ENCODE data around the gene PLXDC2. TPM values are rescaled to one million over a fixed set of nuclear protein-coding genes. Genes with fewer than 3 reads are reported as not detected.

The PLXDC2 gene
- total RNA-seq, 1 experiment from 2014 or later, result 0.21 TPM

- ChIA-PET POLR2A (no interaction called here), CTCF (no interaction called here)
- Histone ChIP-seq H3K4me3 (ENCODE audit: low read depth in 2 of 2, low read length in 2 of 2) (no peak overlapping the region), H3K36me3 (ENCODE audit: control insufficient read depth, insufficient read depth, low read length) (no peaks in the 10 kb centered on the region), H3K9me3 (ENCODE audit: control insufficient read depth, insufficient read depth, low read depth, low read length) (no peaks in the 10 kb centered on the region), H3K4me1 (ENCODE audit: control insufficient read depth, insufficient read depth, low read length) (no peaks in the 10 kb centered on the region), H3K27ac (ENCODE audit: low read length) (no peak overlapping the region), H3K27me3 (ENCODE audit: control insufficient read depth, insufficient read depth, low read length) (no peaks in the 10 kb centered on the region)
- intact Hi-C loops (cut with micrococcal nuclease; ENCODE audit: unreplicated experiment), result no loop called here
- ATAC-seq (no peak), DNase-seq (ENCODE audit: low read depth, low spot score) (no peak)
- in situ Hi-C loops (cut with HindIII; ENCODE audit: low pct_unique_long_range_greater_than_20kb, low sequenced_read_pairs), result no loop called here
- TF ChIP-seq REST (IDR thresholded peaks at IDR 0.05; ENCODE audit: insufficient read depth in 1 of 2, low read depth in 2 of 2, low read length in 1 of 2) (no peak), POLR2AphosphoS5 (IDR thresholded peaks at IDR 0.05; ENCODE audit: low read depth, low read length) (no peak), TCF7L2 (IDR thresholded peaks at IDR 0.05; ENCODE audit: low read depth, low read length) (no peak), CTCF (IDR thresholded peaks at IDR 0.05) (no peak), SIN3A (IDR thresholded peaks at IDR 0.05; ENCODE audit: borderline replicate concordance, insufficient read depth, low read depth, low read length) (no peak)
- BruUV-seq (replicated peaks), result no TSS peak
These were observed 43.3 kb upstream of the PLXDC2 start for GRCh38 chr10:19772972-19773371.

GRCh38 chr10:19775296-19775695 lies 40.9 kb upstream of the PLXDC2 start:
- in situ Hi-C loops (cut with HindIII; ENCODE audit: low pct_unique_long_range_greater_than_20kb, low sequenced_read_pairs) (no loop called here), intact Hi-C loops (cut with micrococcal nuclease; ENCODE audit: unreplicated experiment) (no loop called here)
- H3K27ac ChIP-seq (ENCODE audit: low read length), result no peak overlapping the region
- H3K4me1 ChIP-seq (ENCODE audit: control insufficient read depth, insufficient read depth, low read length), result no peaks in the 10 kb centered on the region
- TF ChIP-seq TCF7L2 (IDR thresholded peaks at IDR 0.05; ENCODE audit: low read depth, low read length), result no peak
- TF ChIP-seq REST (IDR thresholded peaks at IDR 0.05; ENCODE audit: insufficient read depth in 1 of 2, low read depth in 2 of 2, low read length in 1 of 2), result no peak
- no peak for TF ChIP-seq CTCF (IDR thresholded peaks at IDR 0.05)
- no peak for TF ChIP-seq SIN3A (IDR thresholded peaks at IDR 0.05; ENCODE audit: borderline replicate concordance, insufficient read depth, low read depth, low read length)
- no peak for TF ChIP-seq POLR2AphosphoS5 (IDR thresholded peaks at IDR 0.05; ENCODE audit: low read depth, low read length)
- no peaks in the 10 kb centered on the region for H3K27me3 ChIP-seq (ENCODE audit: control insufficient read depth, insufficient read depth, low read length)
- DNase-seq (ENCODE audit: low read depth, low spot score) (no peak), ATAC-seq (no peak)
- POLR2A ChIA-PET, result no interaction called here
- no TSS peak for BruUV-seq (replicated peaks)
- CTCF ChIA-PET, result no interaction called here
- H3K4me3 ChIP-seq (ENCODE audit: low read depth in 2 of 2, low read length in 2 of 2), result no peak overlapping the region
- H3K36me3 ChIP-seq (ENCODE audit: control insufficient read depth, insufficient read depth, low read length), result no peaks in the 10 kb centered on the region
- no peaks in the 10 kb centered on the region for H3K9me3 ChIP-seq (ENCODE audit: control insufficient read depth, insufficient read depth, low read depth, low read length)

Data from Panc1 (cell line).